IPS DF 6.9 (cell line): Measurements from ENCODE around the gene TSC22D3.

ENCODE experiments used
- DNase-seq: peaks from one replicate; pipeline ENCODE4 v3.0.0-alpha.2; 2013; ENCODE audit warnings: low read depth, low spot score
- H3K27ac ChIP-seq: one replicate; pipeline ENCODE4 v1.5.1; 2013; ENCODE audit warnings: low read length, control low read depth
- H3K27me3 ChIP-seq: 2 replicates; pipeline ENCODE4 v1.6.1; 2013; ENCODE audit warnings: mild to moderate bottlenecking, low read length; ENCODE audit not compliant: control insufficient read depth, insufficient read depth
- H3K36me3 ChIP-seq: 2 replicates; pipeline ENCODE4 v1.6.1; 2013; ENCODE audit warnings: low read length; ENCODE audit not compliant: control insufficient read depth, insufficient read depth
- H3K4me1 ChIP-seq: 2 replicates; pipeline ENCODE4 v1.6.1; 2013; ENCODE audit warnings: low read length; ENCODE audit not compliant: control insufficient read depth, insufficient read depth
- H3K4me3 ChIP-seq: 2 replicates; pipeline ENCODE4 v1.5.1; 2013; ENCODE audit warnings: mild to moderate bottlenecking, low read length
- H3K9me3 ChIP-seq: 2 replicates; pipeline ENCODE4 v1.6.1; 2013; ENCODE audit warnings: low read length, inconsistent platforms; ENCODE audit not compliant: control insufficient read depth, insufficient read depth
- WGBS: extraction: QIAGEN DNeasy Blood & Tissue Kit; methylation state at CpG from one replicate; pipeline ENCODE4 v1.1.7; 2013; ENCODE audit warnings: mixed read lengths, missing lambda C conversion rate; ENCODE audit not compliant: insufficient read length, insufficient coverage; 5-methylcytosine and 5-hydroxymethylcytosine counted together

The TSC22D3 gene

GRCh38 chrX:107683124-107683895 lies 92.3 kb downstream of the TSC22D3 start:
- no peak overlapping the region for H3K27ac ChIP-seq
- H3K9me3 ChIP-seq = no peaks in the 10 kb centered on the region
- H3K4me1 ChIP-seq = no peaks in the 10 kb centered on the region
- DNase-seq = no peak
- H3K27me3 ChIP-seq = no peaks in the 10 kb centered on the region
- WGBS = no CpG with 5 or more reads among the region's 4 CpGs
- no peak overlapping the region for H3K4me3 ChIP-seq
- H3K36me3 ChIP-seq = no peaks in the 10 kb centered on the region

- no peak overlapping the region for H3K4me3 ChIP-seq
- H3K9me3 ChIP-seq = no peaks in the 10 kb centered on the region
- no peaks in the 10 kb centered on the region for H3K36me3 ChIP-seq
- no CpG with 5 or more reads among the region's 3 CpGs for WGBS
- no peak overlapping the region for H3K27ac ChIP-seq
- no peaks in the 10 kb centered on the region for H3K4me1 ChIP-seq
- H3K27me3 ChIP-seq = no peaks in the 10 kb centered on the region
- DNase-seq = no peak
These were observed 93.3 kb downstream of the TSC22D3 start for GRCh38 chrX:107682256-107682655.

- no CpG with 5 or more reads among the region's 8 CpGs for WGBS
- Histone ChIP-seq H3K27ac (no peak overlapping the region), H3K36me3 (no peaks in the 10 kb centered on the region), H3K4me3 (no peak overlapping the region), H3K4me1 (no peaks in the 10 kb centered on the region), H3K9me3 (no peaks in the 10 kb centered on the region), H3K27me3 (no peaks in the 10 kb centered on the region)
- DNase-seq = no peak
These were observed 96.4 kb downstream of the TSC22D3 start for GRCh38 chrX:107678957-107679740.

DNA sequence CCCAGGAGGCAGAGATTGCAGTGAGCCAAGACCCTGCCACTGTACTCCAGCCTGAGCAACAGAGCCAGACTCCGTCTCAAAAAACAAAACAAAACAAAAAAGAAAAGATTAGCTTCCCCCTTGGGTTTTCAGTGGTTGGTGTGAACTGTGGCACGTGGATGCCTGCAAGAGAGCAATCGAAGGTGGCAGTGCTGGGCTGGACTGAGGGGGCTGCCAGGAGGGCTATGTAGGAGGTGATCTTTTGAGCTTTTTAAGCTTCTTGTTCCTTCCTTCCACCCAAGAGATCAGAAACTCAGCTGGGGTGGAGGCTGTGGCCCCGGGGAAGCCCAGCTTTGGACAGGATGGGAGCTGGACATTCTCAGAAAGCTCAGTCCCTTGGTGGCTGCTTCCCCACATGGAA lies 97.7 kb downstream of the TSC22D3 start:
- H3K4me1 ChIP-seq = no peaks in the 10 kb centered on the region
- DNase-seq = no peak
- H3K9me3 ChIP-seq = no peaks in the 10 kb centered on the region
- no peak overlapping the region for H3K4me3 ChIP-seq
- H3K27me3 ChIP-seq = no peaks in the 10 kb centered on the region
- WGBS = no CpG with 5 or more reads among the region's 4 CpGs
- H3K27ac ChIP-seq = no peak overlapping the region
- H3K36me3 ChIP-seq = no peaks in the 10 kb centered on the region

DNA sequence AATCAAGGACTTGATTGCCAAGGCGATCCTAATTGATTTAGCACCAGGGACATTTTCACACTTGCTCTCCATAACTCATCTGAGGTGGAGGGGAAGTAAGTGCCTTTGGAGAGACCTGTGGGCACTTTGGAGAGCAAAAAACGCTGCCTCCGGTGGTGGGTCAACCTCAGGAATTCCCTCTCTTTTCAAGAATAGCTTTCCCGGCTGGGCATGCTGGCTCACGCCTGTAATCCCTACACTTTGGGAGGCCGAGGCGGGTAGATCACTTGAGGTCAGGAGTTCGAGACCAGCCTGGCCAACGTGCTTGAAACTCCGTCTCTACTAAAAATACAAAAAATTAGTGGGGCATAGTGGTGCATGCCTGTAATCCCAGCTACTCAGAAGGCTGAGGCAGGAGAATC lies 98.1 kb downstream of the TSC22D3 start:
- no peak for DNase-seq
- no peaks in the 10 kb centered on the region for H3K36me3 ChIP-seq
- H3K4me1 ChIP-seq = no peaks in the 10 kb centered on the region
- no peaks in the 10 kb centered on the region for H3K27me3 ChIP-seq
- H3K27ac ChIP-seq = no peak overlapping the region
- WGBS = no CpG with 5 or more reads among the region's 10 CpGs
- H3K9me3 ChIP-seq = no peaks in the 10 kb centered on the region
- H3K4me3 ChIP-seq = no peak overlapping the region

DNA sequence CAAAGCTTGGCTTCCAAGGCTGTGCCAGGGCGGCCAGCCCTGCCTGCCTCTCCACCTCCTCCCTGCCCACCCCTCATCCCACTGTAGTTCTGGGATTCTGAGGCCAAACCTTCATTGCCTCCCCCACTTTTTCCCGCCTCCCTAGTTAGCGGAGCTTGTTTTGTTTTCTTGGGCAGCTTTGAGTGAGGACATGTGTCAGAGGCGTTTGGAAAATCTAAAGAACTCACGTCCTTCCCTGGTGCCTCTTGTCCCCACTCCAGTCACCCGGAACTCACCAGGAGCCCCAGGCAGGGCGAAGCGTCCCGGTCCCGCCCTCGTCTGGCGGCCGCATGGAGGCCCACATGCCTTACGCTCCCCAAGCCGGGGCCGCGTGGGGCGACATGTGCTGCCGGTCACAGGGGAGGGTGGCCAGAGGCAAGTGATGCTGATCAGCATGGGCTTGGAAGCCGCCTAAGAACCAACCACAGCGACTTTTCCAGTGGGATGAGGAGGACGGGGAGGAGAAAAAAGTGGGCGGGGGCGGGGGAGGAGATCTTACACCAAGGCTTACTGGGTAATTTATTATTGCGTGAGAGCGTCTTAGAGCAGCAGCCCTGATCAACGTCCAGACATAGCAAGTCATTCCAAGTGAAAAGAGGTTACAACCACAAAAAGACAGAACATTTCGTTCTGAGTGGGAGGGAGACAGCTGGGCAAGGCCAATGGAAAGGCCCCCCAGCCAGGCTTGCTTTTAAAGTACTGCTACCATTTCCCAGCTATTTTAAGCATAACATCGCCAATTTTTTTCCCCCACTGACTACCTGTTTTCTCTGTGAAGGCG lies 98.8 kb downstream of the TSC22D3 start:
- Histone ChIP-seq H3K36me3 (no peaks in the 10 kb centered on the region), H3K27me3 (no peaks in the 10 kb centered on the region), H3K4me3 (no peak overlapping the region), H3K9me3 (no peaks in the 10 kb centered on the region), H3K27ac (no peak overlapping the region), H3K4me1 (no peaks in the 10 kb centered on the region)
- WGBS = no CpG with 5 or more reads among the region's 30 CpGs
- no peak for DNase-seq

GRCh38 chrX:107675823-107676555 lies 99.6 kb downstream of the TSC22D3 start:
- H3K27ac ChIP-seq = no peak overlapping the region
- H3K4me1 ChIP-seq = no peaks in the 10 kb centered on the region
- no peak overlapping the region for H3K4me3 ChIP-seq
- no peaks in the 10 kb centered on the region for H3K36me3 ChIP-seq
- WGBS = no CpG with 5 or more reads among the region's 9 CpGs
- H3K27me3 ChIP-seq = no peaks in the 10 kb centered on the region
- H3K9me3 ChIP-seq = no peaks in the 10 kb centered on the region
- no peak for DNase-seq

- H3K27me3 ChIP-seq = no peaks in the 10 kb centered on the region
- H3K36me3 ChIP-seq = no peaks in the 10 kb centered on the region
- H3K9me3 ChIP-seq = no peaks in the 10 kb centered on the region
- DNase-seq = no peak
- no peak overlapping the region for H3K27ac ChIP-seq
- WGBS = no CpG with 5 or more reads among the region's 1 CpG
- no peaks in the 10 kb centered on the region for H3K4me1 ChIP-seq
- H3K4me3 ChIP-seq = no peak overlapping the region
These were observed 100.3 kb downstream of the TSC22D3 start for GRCh38 chrX:107675365-107675654.

DNA sequence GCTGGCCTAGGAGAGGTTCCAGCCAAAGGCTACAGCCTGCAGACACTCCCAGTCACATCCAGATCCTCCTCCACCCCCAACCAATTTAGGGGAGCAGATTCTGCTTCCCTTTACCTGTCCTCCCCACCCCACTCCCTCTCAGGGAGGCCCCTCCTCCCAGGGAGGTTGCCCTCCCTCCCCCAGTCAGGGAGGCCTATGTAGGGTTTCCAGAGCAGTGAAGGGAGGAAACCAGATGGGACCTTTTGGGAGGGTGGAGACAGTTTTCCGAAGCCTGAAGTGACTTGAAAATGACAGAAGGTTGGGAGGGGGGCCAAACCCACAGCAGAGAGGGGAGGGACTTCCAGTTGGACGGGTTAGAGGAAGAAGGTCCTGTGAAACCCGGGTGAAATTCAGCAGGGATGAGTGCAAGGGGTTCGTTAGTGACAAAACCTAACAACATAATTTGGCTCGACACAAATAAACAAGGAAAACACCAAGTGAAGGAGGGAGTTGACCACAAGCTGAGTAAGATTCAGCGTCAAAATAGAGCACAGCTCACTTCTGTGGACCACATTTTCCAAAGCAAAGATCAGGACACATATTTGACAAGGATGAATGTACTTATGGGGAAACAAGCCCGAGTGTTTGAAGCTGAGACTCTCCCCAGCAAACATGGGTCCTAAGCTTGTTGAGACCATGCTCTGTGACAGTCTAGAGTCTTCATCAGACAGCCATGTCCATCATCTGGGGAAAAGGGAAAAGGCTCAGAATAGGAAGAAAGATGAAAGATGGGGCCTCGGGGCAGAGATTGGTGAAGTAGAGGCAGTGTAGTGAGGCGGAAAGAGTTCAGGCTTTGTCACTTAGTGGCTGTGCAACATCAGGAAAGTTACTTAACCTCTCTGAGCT lies 100.9 kb downstream of the TSC22D3 start:
- no CpG with 5 or more reads among the region's 9 CpGs for WGBS
- Histone ChIP-seq H3K27ac (no peak overlapping the region), H3K4me1 (no peaks in the 10 kb centered on the region), H3K27me3 (no peaks in the 10 kb centered on the region), H3K36me3 (no peaks in the 10 kb centered on the region), H3K4me3 (no peak overlapping the region), H3K9me3 (no peaks in the 10 kb centered on the region)
- no peak for DNase-seq
